GM12865 (cell line): ENCODE measurements around the gene SNCAIP.

Experiments used
- DNase-seq: peaks from one replicate; pipeline ENCODE4 v3.0.0; 2010; ENCODE audit warnings: low read depth
- H3K4me3 ChIP-seq: 2 replicates; pipeline ENCODE4 v1.5.1; 2011; ENCODE audit warnings: mild to moderate bottlenecking, low read depth, low read length, control low read depth
- TF ChIP-seq, protein P1 (sequence below): IDR thresholded peaks from 2 replicates; pipeline ENCODE4 v1.5.1; 2011; ENCODE audit warnings: low read length, control low read depth, low read depth, inconsistent platforms; ENCODE audit not compliant: insufficient read depth; ENCODE audit errors: missing control alignments

SNCAIP gene

DNA sequence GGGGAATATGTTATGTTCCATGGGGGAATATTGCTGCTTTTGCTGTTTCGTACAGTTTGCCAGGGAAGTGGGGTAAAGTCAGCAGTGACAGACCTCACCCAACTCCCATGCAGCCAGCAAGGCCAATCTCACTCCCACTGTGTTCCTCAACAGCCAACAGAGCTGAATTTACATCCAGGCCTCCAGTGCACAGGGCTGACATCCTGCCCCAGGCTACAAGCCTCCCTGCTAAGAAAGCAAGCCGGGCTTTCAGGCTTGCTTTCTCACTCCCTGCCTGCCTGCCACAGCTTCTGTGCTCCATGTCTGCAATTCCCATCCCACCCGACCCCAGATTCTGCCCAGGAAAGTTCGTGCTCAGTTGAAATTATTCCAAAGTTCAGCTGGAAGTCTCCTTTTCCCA lies 25.5 kb upstream of the SNCAIP start:
- no peak for DNase-seq
- TF ChIP-seq, protein P1, sequence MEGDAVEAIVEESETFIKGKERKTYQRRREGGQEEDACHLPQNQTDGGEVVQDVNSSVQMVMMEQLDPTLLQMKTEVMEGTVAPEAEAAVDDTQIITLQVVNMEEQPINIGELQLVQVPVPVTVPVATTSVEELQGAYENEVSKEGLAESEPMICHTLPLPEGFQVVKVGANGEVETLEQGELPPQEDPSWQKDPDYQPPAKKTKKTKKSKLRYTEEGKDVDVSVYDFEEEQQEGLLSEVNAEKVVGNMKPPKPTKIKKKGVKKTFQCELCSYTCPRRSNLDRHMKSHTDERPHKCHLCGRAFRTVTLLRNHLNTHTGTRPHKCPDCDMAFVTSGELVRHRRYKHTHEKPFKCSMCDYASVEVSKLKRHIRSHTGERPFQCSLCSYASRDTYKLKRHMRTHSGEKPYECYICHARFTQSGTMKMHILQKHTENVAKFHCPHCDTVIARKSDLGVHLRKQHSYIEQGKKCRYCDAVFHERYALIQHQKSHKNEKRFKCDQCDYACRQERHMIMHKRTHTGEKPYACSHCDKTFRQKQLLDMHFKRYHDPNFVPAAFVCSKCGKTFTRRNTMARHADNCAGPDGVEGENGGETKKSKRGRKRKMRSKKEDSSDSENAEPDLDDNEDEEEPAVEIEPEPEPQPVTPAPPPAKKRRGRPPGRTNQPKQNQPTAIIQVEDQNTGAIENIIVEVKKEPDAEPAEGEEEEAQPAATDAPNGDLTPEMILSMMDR, result no peak
- no peak overlapping the region for H3K4me3 ChIP-seq

DNA sequence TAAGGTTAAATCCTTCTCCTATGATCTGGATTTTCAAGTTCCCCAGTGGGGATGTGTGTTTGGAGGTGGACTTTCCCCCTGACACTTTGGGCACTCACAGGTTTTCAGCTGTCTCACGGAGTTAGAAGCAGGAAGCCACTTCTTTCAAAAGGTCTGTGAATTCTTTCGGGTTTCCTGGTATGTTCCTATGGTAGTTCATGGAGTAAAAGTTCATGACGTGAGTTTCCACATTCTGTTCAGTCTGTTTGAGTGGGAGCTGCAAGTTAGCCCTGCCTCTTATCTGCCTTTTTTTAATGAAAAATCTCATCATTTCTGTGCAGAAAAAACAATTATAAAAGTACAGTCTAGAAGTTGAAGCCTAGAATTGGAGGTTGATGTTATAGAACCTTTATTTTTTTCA lies 24.9 kb upstream of the SNCAIP start:
- H3K4me3 ChIP-seq, result no peak overlapping the region
- DNase-seq, result no peak
- TF ChIP-seq, protein P1, result no peak

GRCh38 chr5:122291000-122291901 lies 20.8 kb upstream of the SNCAIP start:
- TF ChIP-seq, protein P1, result no peak
- H3K4me3 ChIP-seq, result no peak overlapping the region
- no peak for DNase-seq

GRCh38 chr5:122292332-122292731 lies 19.7 kb upstream of the SNCAIP start:
- H3K4me3 ChIP-seq, result no peak overlapping the region
- DNase-seq, result no peak
- TF ChIP-seq, protein P1, result no peak

DNA sequence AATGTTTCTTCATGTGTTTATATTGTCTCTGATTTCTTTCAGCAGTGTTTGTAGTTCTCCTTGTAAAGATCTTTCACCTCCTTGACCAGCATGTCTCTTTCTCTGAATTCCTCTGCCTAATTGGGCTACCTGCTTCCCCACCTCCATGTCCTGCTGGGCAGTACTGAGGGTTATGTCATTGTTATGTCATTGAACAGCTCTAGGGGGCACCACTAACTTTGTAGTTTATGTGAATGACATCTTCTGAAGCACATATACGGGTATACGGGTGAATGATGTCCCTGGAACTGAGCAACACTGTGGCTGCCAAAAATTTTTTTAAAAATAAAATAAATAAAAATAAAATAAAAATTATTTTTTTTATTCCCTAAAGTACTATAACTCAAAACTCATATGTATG lies 16.9 kb upstream of the SNCAIP start:
- DNase-seq, result peak; percentile 58
- no peak overlapping the region for H3K4me3 ChIP-seq
- TF ChIP-seq, protein P1, result peak; percentile 41

DNA sequence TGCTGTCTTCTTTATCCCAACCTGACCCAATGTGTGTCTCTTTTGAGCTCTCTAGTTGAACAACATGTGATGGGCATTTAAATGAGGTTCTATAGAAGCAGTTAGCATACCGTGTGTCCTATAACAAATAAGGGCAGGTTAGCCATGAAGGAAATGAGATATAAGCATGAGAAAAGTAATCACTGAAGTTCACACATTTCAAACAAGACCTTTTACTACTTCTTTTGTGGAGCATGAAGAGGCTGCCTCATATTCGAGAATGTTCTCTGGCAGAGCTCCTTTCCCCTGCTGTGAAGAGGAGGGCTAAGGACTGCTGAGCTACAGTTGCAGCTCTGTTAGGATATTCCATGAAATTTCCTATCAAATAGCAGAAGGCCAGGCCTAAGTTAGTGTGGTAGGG lies 15.2 kb upstream of the SNCAIP start:
- DNase-seq, result no peak
- TF ChIP-seq, protein P1, result no peak
- no peak overlapping the region for H3K4me3 ChIP-seq
